Measurements from ENCODE around the gene FHOD1. TPM values are rescaled to one million over a fixed set of nuclear protein-coding genes. Genes with fewer than 3 reads are reported as not detected.

FHOD1 gene
- total and polyA plus RNA-seq, 2 donors (not counting 1 experiment from before 2014, with no cell fraction given) = 46.3 to 46.9 TPM

GRCh38 chr16:67265834-67266233, 18.6 kb upstream of the FHOD1 start:
- DNase-seq (no peak), ATAC-seq (ENCODE audit: low read depth) (no peak)
- H3K27ac ChIP-seq (ENCODE audit: low read length in 2 of 2) = no peak overlapping the region
- no peak overlapping the region for H3K27ac Mint-ChIP-seq
- no peaks in the 10 kb centered on the region for H4K20me1 ChIP-seq (ENCODE audit: control insufficient read depth, insufficient read depth, low read length, poor library complexity, severe bottlenecking)
- H3K4me3 Mint-ChIP-seq = no peak overlapping the region
- H3K4me1 Mint-ChIP-seq = no peaks in the 10 kb centered on the region
- no peaks in the 10 kb centered on the region for H3K9me3 ChIP-seq (ENCODE audit: control extremely low read depth in 1 of 3, control insufficient read depth in 2 of 3, insufficient read depth in 1 of 3, low read length in 2 of 3)
- H3K4me2 ChIP-seq (replicated peaks; ENCODE audit: low read depth, low read length, poor library complexity, severe bottlenecking) = no peak overlapping the region
- H3K27me3 ChIP-seq (replicated peaks in 1 of 4; ENCODE audit: control extremely low read depth in 1 of 4, control insufficient read depth in 3 of 4, insufficient read depth in 4 of 4, low read length in 3 of 4) = no peaks in the 10 kb centered on the region
- H3K79me2 ChIP-seq (ENCODE audit: control insufficient read depth, insufficient read depth, low read length) = no peaks in the 10 kb centered on the region
- no peaks in the 10 kb centered on the region for H3K4me1 ChIP-seq (ENCODE audit: control insufficient read depth in 2 of 2, insufficient read depth in 2 of 2, low read length in 2 of 2)
- no peak for TF ChIP-seq CTCF (IDR thresholded peaks at IDR 0.05)
- TF ChIP-seq EZH2 (IDR thresholded peaks at IDR 0.05; ENCODE audit: borderline replicate concordance, insufficient read depth, low read depth, low read length, poor library complexity, severe bottlenecking) = no peak
- no peaks in the 10 kb centered on the region for H3K9me3 Mint-ChIP-seq (ENCODE audit: insufficient read depth)
- H3K9ac ChIP-seq (ENCODE audit: low read length) = no peak overlapping the region
- intact Hi-C loops (cut with micrococcal nuclease) = no loop called here
- H3K27me3 Mint-ChIP-seq = peaks cover 15% of the 10 kb centered on the region
- H3K36me3 ChIP-seq (replicated peaks in 1 of 2; ENCODE audit: control extremely low read depth in 1 of 2, control insufficient read depth in 1 of 2, extremely low read depth in 1 of 2, insufficient read depth in 2 of 2, low read length in 1 of 2) = no peaks in the 10 kb centered on the region
- H2AFZ ChIP-seq (ENCODE audit: insufficient read depth, low read depth, low read length, poor library complexity, severe bottlenecking) = no peak overlapping the region
- 77% methylated on average over 6 of the region's 8 CpGs for WGBS (ENCODE audit: insufficient coverage)
- H3K4me3 ChIP-seq (ENCODE audit: control extremely low read depth in 1 of 5, extremely low read depth in 1 of 5, insufficient read depth in 1 of 5, low read depth in 2 of 5, low read length in 4 of 5) = no peak overlapping the region
- CTCF ChIA-PET = interaction anchor here (0.6 kb wide), 1 partner anchor 244 kb away, joined by 5 read pairs; no protein-coding TSS in a partner anchor
- POLR2A ChIA-PET = interaction anchor here (0.6 kb wide), 1 partner anchor 267 kb away, joined by 5 read pairs; no protein-coding TSS in a partner anchor

DNA sequence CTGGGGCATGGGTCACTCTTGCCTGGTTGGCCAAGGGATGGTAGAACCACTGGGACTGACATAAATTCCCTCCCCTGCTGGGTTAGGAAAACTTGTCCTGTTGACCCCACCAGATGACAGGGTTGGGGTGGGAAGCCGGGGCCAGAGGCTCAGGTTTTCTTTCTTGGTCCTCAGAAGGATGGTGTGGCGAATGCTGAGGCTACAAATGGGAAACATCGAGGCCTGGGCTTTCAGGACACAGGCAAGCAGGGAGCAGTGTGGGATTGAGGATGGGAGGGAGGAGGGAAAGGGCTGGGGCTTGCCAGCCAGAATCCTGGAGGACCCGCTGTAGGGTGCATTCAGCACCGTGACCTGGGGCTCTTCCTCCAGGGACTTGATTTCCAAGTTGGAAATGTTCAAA, 17.6 kb upstream of the FHOD1 start:
- H3K36me3 ChIP-seq (replicated peaks in 1 of 2; ENCODE audit: control extremely low read depth in 1 of 2, control insufficient read depth in 1 of 2, extremely low read depth in 1 of 2, insufficient read depth in 2 of 2, low read length in 1 of 2) = no peaks in the 10 kb centered on the region
- ChIA-PET POLR2A (no interaction called here), CTCF (interaction anchor here (0.6 kb wide), 1 partner anchor 67 kb away, joined by 3 read pairs; no protein-coding TSS in a partner anchor)
- H3K4me3 ChIP-seq (ENCODE audit: control extremely low read depth in 1 of 5, extremely low read depth in 1 of 5, insufficient read depth in 1 of 5, low read depth in 2 of 5, low read length in 4 of 5) = no peak overlapping the region
- H3K4me2 ChIP-seq (replicated peaks; ENCODE audit: low read depth, low read length, poor library complexity, severe bottlenecking) = no peak overlapping the region
- H3K9me3 Mint-ChIP-seq (ENCODE audit: insufficient read depth) = no peaks in the 10 kb centered on the region
- H4K20me1 ChIP-seq (ENCODE audit: control insufficient read depth, insufficient read depth, low read length, poor library complexity, severe bottlenecking) = no peaks in the 10 kb centered on the region
- H3K4me1 ChIP-seq (ENCODE audit: control insufficient read depth in 2 of 2, insufficient read depth in 2 of 2, low read length in 2 of 2) = no peaks in the 10 kb centered on the region
- H3K27ac ChIP-seq (ENCODE audit: low read length in 2 of 2) = no peak overlapping the region
- no peak overlapping the region for H3K4me3 Mint-ChIP-seq
- H3K27me3 Mint-ChIP-seq = peaks cover 15% of the 10 kb centered on the region
- no peaks in the 10 kb centered on the region for H3K4me1 Mint-ChIP-seq
- intact Hi-C loops (cut with micrococcal nuclease) = no loop called here
- H3K9me3 ChIP-seq (ENCODE audit: control extremely low read depth in 1 of 3, control insufficient read depth in 2 of 3, insufficient read depth in 1 of 3, low read length in 2 of 3) = no peaks in the 10 kb centered on the region
- no peaks in the 10 kb centered on the region for H3K79me2 ChIP-seq (ENCODE audit: control insufficient read depth, insufficient read depth, low read length)
- no peak overlapping the region for H3K9ac ChIP-seq (ENCODE audit: low read length)
- no peaks in the 10 kb centered on the region for H3K27me3 ChIP-seq (replicated peaks in 1 of 4; ENCODE audit: control extremely low read depth in 1 of 4, control insufficient read depth in 3 of 4, insufficient read depth in 4 of 4, low read length in 3 of 4)
- H3K27ac Mint-ChIP-seq = no peak overlapping the region
- 96% methylated on average over 5 of the region's 5 CpGs for WGBS (ENCODE audit: insufficient coverage)
- ATAC-seq (ENCODE audit: low read depth) = no peak
- no peak for DNase-seq
- no peak overlapping the region for H2AFZ ChIP-seq (ENCODE audit: insufficient read depth, low read depth, low read length, poor library complexity, severe bottlenecking)
- no peak for TF ChIP-seq CTCF (IDR thresholded peaks at IDR 0.05)

All from B cell (primary cell).